Activated naive CD4-positive, alpha-beta T cell treated with anti-CD3 and anti-CD28 coated beads, Interleukin-2, amount 10 ng/mL, durations not matched to agents 5 hours and 36 hours (primary cell): ENCODE measurements around the gene CASP12. TPM values are rescaled to one million over a fixed set of nuclear protein-coding genes. Genes with fewer than 3 reads are reported as not detected.

Source experiments
- total RNA-seq, 2 experiments: library from RNA; stranded (reverse); gene quantifications; one replicate each; pipeline ENCODE4 v1.2.3, GENCODE V29; 2021

The CASP12 gene
- not detected for total RNA-seq

GRCh38 chr11:104897891-104898684, at the start of gene CASP12:
Gene CASP12, minus strand, starts transcription at chr11:104898460.

Other genes starting within 250 kb of the CASP12 start
- 100 to 1,000 TPM; 159 to 166 TPM for gene CASP4, start 70.1 kb upstream of the CASP12 start, total RNA-seq
- gene CASP5, start 124.7 kb upstream of the CASP12 start, total RNA-seq = not detected
- gene CASP1, start 136.7 kb upstream of the CASP12 start, total RNA-seq = 100 to 1,000 TPM in 1 of 2 experiments, 10 to 100 TPM in 1; 97.2 to 104 TPM
- gene CARD16, start 146.9 kb upstream of the CASP12 start, total RNA-seq = 100 to 1,000 TPM; 101 to 102 TPM
- gene CARD18, start 241.3 kb upstream of the CASP12 start, total RNA-seq = not detected